OCI-LY3 (cell line): Measurements from ENCODE around the gene DDX1.

Experiments
- H2AFZ ChIP-seq: fragments of 200-600, 300-600 bp; shearing (Covaris generic); 2 replicates; pipeline ENCODE4 v1.6.0; 2014; ENCODE audit warnings: antibody characterized with exemption, low read depth, low read length
- H3K27ac ChIP-seq: fragments of 200-600, 300-600 bp; sonication (generic); 2 replicates; pipeline ENCODE4 v1.5.1; 2014; ENCODE audit warnings: mild to moderate bottlenecking, low read length, moderate library complexity, mixed read lengths
- H3K27me3 ChIP-seq: fragments of 200-600, 300-600 bp; sonication (generic); 2 replicates; pipeline ENCODE4 v1.6.1; 2014; ENCODE audit warnings: low read depth, low read length, mixed read lengths
- H3K36me3 ChIP-seq: fragments of 200-600, 300-600 bp; sonication (generic); replicated peaks from 2 replicates; pipeline ENCODE3; 2014; ENCODE audit warnings: low read depth, low read length, mixed read lengths
- H3K4me1 ChIP-seq: fragments of 300-600, 200-600 bp; sonication (generic); 2 replicates; pipeline ENCODE4 v1.6.1; 2014; ENCODE audit warnings: low read length, mixed read lengths
- H3K4me2 ChIP-seq: fragments of 200-600, 300-600 bp; sonication (generic); 2 replicates; pipeline ENCODE4 v1.6.1; 2014; ENCODE audit warnings: low read length, mixed read lengths
- H3K4me3 ChIP-seq: fragments of 300-600, 200-600 bp; sonication (generic); 2 replicates; pipeline ENCODE4 v1.5.1; 2014; ENCODE audit warnings: antibody characterized with exemption, mild to moderate bottlenecking, low read length, moderate library complexity
- H3K79me2 ChIP-seq: fragments of 300-600, 200-600 bp; shearing (Covaris generic); 2 replicates; pipeline ENCODE4 v1.6.1; 2014; ENCODE audit warnings: mild to moderate bottlenecking, low read length, mixed read lengths
- H3K9ac ChIP-seq: fragments of 300-600, 200-600 bp; shearing (Covaris generic); 2 replicates; pipeline ENCODE4 v1.6.0; 2014; ENCODE audit warnings: mild to moderate bottlenecking, low read length, moderate library complexity
- H3K9me3 ChIP-seq: fragments of 200-600, 300-600 bp; shearing (Covaris generic); 2 replicates; pipeline ENCODE4 v1.6.1; 2014; ENCODE audit warnings: low read length, mixed read lengths; ENCODE audit not compliant: insufficient read depth
- H4K20me1 ChIP-seq: fragments of 200-600, 300-600 bp; sonication (generic); 2 replicates; pipeline ENCODE4 v1.6.1; 2016; ENCODE audit warnings: low read length, mixed read lengths; ENCODE audit not compliant: insufficient read depth
- CTCF ChIP-seq: fragments of 200-600, 300-600 bp; sonication (generic); IDR thresholded peaks from 2 replicates; pipeline ENCODE4 v1.5.1; 2014; ENCODE audit warnings: antibody characterized with exemption, low read length, low read depth
- EZH2phosphoT487 ChIP-seq: fragments of 200-600 bp; shearing (Covaris generic); IDR thresholded peaks from 2 replicates; pipeline ENCODE4 v1.6.1; 2018; ENCODE audit warnings: antibody characterized with exemption, mixed run types, low read depth

The DDX1 gene

GRCh38 chr2:15622614-15623480 lies 31.2 kb downstream of the DDX1 start:
- no peak overlapping the region for H3K4me3 ChIP-seq
- no peaks in the 10 kb centered on the region for H3K9me3 ChIP-seq
- H3K4me2 ChIP-seq = no peak overlapping the region
- no peaks in the 10 kb centered on the region for H3K4me1 ChIP-seq
- H3K36me3 ChIP-seq = peaks cover 72% of the 10 kb centered on the region
- no peaks in the 10 kb centered on the region for H3K27me3 ChIP-seq
- H4K20me1 ChIP-seq = no peaks in the 10 kb centered on the region
- H3K27ac ChIP-seq = no peak overlapping the region
- H2AFZ ChIP-seq = no peak overlapping the region
- no peaks in the 10 kb centered on the region for H3K79me2 ChIP-seq
- no peak overlapping the region for H3K9ac ChIP-seq
- TF ChIP-seq EZH2phosphoT487 (no peak), CTCF (no peak)

- no peaks in the 10 kb centered on the region for H3K27me3 ChIP-seq
- no peak overlapping the region for H3K27ac ChIP-seq
- no peaks in the 10 kb centered on the region for H3K79me2 ChIP-seq
- TF ChIP-seq CTCF = no peak
- TF ChIP-seq EZH2phosphoT487 = no peak
- H3K9ac ChIP-seq = no peak overlapping the region
- no peak overlapping the region for H3K4me3 ChIP-seq
- no peaks in the 10 kb centered on the region for H3K9me3 ChIP-seq
- H2AFZ ChIP-seq = no peak overlapping the region
- H3K36me3 ChIP-seq = peaks cover 69% of the 10 kb centered on the region
- no peaks in the 10 kb centered on the region for H4K20me1 ChIP-seq
- H3K4me1 ChIP-seq = no peaks in the 10 kb centered on the region
- H3K4me2 ChIP-seq = no peak overlapping the region
Measured at GRCh38 chr2:15623481-15623796, 31.8 kb downstream of the DDX1 start.

GRCh38 chr2:15623898-15624541 lies 32.4 kb downstream of the DDX1 start:
- no peak overlapping the region for H3K9ac ChIP-seq
- no peaks in the 10 kb centered on the region for H3K79me2 ChIP-seq
- no peak overlapping the region for H3K27ac ChIP-seq
- no peaks in the 10 kb centered on the region for H4K20me1 ChIP-seq
- H3K4me1 ChIP-seq = no peaks in the 10 kb centered on the region
- no peak overlapping the region for H3K4me3 ChIP-seq
- no peak overlapping the region for H2AFZ ChIP-seq
- peaks cover 69% of the 10 kb centered on the region for H3K36me3 ChIP-seq
- H3K9me3 ChIP-seq = no peaks in the 10 kb centered on the region
- no peak overlapping the region for H3K4me2 ChIP-seq
- H3K27me3 ChIP-seq = no peaks in the 10 kb centered on the region
- TF ChIP-seq CTCF (no peak), EZH2phosphoT487 (no peak)

GRCh38 chr2:15624903-15625302 lies 33.2 kb downstream of the DDX1 start:
- H3K36me3 ChIP-seq = peaks cover 72% of the 10 kb centered on the region

More at GRCh38 chr2:15624903-15625302, 33.2 kb downstream of the DDX1 start:
- Histone ChIP-seq H3K9me3 (no peaks in the 10 kb centered on the region), H3K79me2 (no peaks in the 10 kb centered on the region), H3K27ac (no peak overlapping the region), H4K20me1 (no peaks in the 10 kb centered on the region), H3K9ac (no peak overlapping the region), H3K4me1 (no peaks in the 10 kb centered on the region), H3K4me3 (no peak overlapping the region), H2AFZ (no peak overlapping the region), H3K4me2 (no peak overlapping the region), H3K27me3 (no peaks in the 10 kb centered on the region)
- no peak for TF ChIP-seq CTCF
- no peak for TF ChIP-seq EZH2phosphoT487
